Natural killer cell treated with Interleukin-12 subunit alpha and Interleukin-12 subunit beta and Interleukin-15 and Interleukin-18, amount 100 ng/mL, for 72 hours (primary cell): ENCODE measurements around the gene MYT1. TPM values are rescaled to one million over a fixed set of nuclear protein-coding genes. Genes with fewer than 3 reads are reported as not detected.
"Not testable (repeated sequence)": the region's sequence is repeated elsewhere in the genome, so short reads cannot be mapped to it uniquely, and the experiment has no call there.

ENCODE experiments used
- ATAC-seq, 2 donors: fragments of 150-1000 bp; cut with Tn5 transposase in 1 of 2; sonication (Bioruptor Pico), chemical (Tn5 transposase) in 1 of 2; 2 replicates each; pipeline ENCODE4 v1.10.0; 2021
- DNase-seq: peaks from one replicate; pipeline ENCODE4 v3.0.0; 2022; ENCODE audit warnings: low spot score
- H3K27ac Mint-ChIP-seq, 2 donors: 1 replicate in 1 of 2; 2 replicates in 1 of 2; pipeline ENCODE4 v1.8.0; 2022; ENCODE audit warnings: mixed read lengths in 2 of 2, mild to moderate bottlenecking in 1 of 2, moderate library complexity in 1 of 2
- H3K27me3 Mint-ChIP-seq, 2 donors: 1 replicate in 1 of 2; 2 replicates in 1 of 2; pipeline ENCODE4 v1.8.0; 2022; ENCODE audit warnings: mixed read lengths in 2 of 2
- H3K36me3 Mint-ChIP-seq: one replicate; pipeline ENCODE4 v1.8.0; 2022; ENCODE audit warnings: mixed read lengths
- H3K4me1 Mint-ChIP-seq, 2 donors: 1 replicate in 1 of 2; 2 replicates in 1 of 2; pipeline ENCODE4 v1.8.0; 2022; ENCODE audit warnings: low read depth in 2 of 2, mixed read lengths in 2 of 2, mild to moderate bottlenecking in 1 of 2
- H3K4me3 Mint-ChIP-seq: one replicate; pipeline ENCODE4 v1.8.0; 2022; ENCODE audit warnings: mixed read lengths
- H3K9me3 Mint-ChIP-seq: 2 replicates; pipeline ENCODE4 v1.8.0; 2022; ENCODE audit warnings: mixed read lengths
- total RNA-seq, 2 donors: library from RNA; stranded (reverse); gene quantifications; one replicate each; pipeline ENCODE4 v1.2.3, GENCODE V29; 2022

The MYT1 gene
- total RNA-seq, 2 donors from 2014 or later: not detected

- peaks cover 4% of the 10 kb centered on the region for H3K36me3 Mint-ChIP-seq
- no peak overlapping the region for H3K27ac Mint-ChIP-seq
- peaks cover 20 to 24% of the 10 kb centered on the region in 2 donors for H3K4me1 Mint-ChIP-seq
- DNase-seq: no peak
- no peak for ATAC-seq
- no peak overlapping the region for H3K4me3 Mint-ChIP-seq
- no peaks in the 10 kb centered on the region for H3K9me3 Mint-ChIP-seq
- H3K27me3 Mint-ChIP-seq: no peaks in the 10 kb centered on the region
Observed at GRCh38 chr20:64266988-64267387, 102.7 kb downstream of the MYT1 start.

GRCh38 chr20:64268174-64268573 lies 103.9 kb downstream of the MYT1 start:
- no peak overlapping the region for H3K27ac Mint-ChIP-seq
- H3K4me3 Mint-ChIP-seq: no peak overlapping the region
- H3K27me3 Mint-ChIP-seq: no peaks in the 10 kb centered on the region
- H3K9me3 Mint-ChIP-seq: no peaks in the 10 kb centered on the region
- H3K36me3 Mint-ChIP-seq: peaks cover 4% of the 10 kb centered on the region
- DNase-seq (no peak), ATAC-seq (no peak)
- H3K4me1 Mint-ChIP-seq: peaks cover 13 to 20% of the 10 kb centered on the region in 2 donors

DNA sequence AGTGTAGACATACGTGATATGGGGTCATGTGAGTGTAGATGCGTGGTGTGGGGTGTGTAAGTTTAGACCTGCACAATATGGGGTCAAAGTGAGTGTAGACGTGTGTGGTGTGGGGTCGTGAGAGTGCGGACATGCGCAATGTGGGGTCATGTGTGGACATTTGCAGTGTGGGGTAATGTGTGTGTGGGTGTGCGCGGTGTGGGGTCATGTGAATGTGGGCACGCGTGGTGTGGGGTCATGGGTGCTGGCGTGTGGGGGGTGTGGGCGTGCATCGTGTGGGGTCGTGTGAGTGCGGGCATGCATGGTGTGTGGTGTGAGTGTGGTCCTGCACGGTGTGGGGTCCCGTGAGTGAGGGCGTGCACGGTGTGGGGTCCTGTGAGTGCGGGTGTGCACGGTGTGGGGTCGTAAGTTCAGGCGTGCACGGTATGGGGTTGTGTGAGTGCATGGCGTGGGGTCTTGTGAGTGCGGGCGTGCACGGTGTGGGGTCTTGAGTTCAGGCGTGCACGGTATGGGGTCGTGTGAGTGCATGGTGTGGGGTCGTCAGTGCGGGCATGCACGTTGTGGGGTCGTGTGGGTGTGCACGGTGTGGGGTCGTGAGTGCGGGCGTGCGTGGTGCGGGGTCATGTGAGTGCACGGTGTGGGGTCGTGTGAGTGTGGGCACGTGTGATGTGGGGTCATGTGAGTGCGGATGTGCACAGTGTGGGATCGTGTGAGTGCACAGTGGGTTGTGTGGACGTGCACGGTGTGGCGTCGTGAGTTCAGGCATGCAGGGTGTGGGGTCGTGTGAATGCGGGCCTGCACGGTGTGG lies 105.6 kb downstream of the MYT1 start:
- H3K9me3 Mint-ChIP-seq: no peaks in the 10 kb centered on the region
- peaks cover 4% of the 10 kb centered on the region for H3K36me3 Mint-ChIP-seq
- H3K4me1 Mint-ChIP-seq: peaks cover 13 to 17% of the 10 kb centered on the region in 2 donors
- ATAC-seq: peak; percentile 43 to 53
- no peaks in the 10 kb centered on the region for H3K27me3 Mint-ChIP-seq
- no peak overlapping the region for H3K27ac Mint-ChIP-seq
- no peak for DNase-seq
- no peak overlapping the region for H3K4me3 Mint-ChIP-seq

GRCh38 chr20:64271636-64272035 lies 107.4 kb downstream of the MYT1 start:
- H3K4me1 Mint-ChIP-seq: peaks cover 13 to 17% of the 10 kb centered on the region in 2 donors
- H3K27me3 Mint-ChIP-seq: no peaks in the 10 kb centered on the region
- ATAC-seq (no peak), DNase-seq (no peak)
- H3K36me3 Mint-ChIP-seq: peaks cover 4% of the 10 kb centered on the region
- H3K27ac Mint-ChIP-seq: no peak overlapping the region
- no peaks in the 10 kb centered on the region for H3K9me3 Mint-ChIP-seq
- no peak overlapping the region for H3K4me3 Mint-ChIP-seq

DNA sequence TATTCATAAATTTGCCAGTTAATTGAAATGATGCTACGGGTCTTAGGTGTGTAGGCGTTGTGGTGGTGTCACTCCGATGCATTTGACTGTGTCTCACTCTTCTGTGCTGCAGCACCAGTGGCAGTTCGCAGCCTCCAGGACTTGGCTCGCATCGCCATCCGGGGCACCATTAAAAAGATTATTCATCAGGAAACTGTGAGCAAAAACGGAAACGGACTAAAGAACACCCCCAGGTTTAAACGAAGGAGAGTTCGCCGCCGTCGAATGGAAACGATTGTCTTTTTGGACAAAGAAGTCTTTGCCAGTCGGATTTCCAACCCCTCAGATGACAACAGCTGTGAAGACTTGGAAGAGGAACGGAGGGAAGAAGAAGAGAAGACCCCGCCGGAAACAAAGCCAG lies 108.9 kb downstream of the MYT1 start:
- Mint-ChIP-seq H3K27me3 (no peaks in the 10 kb centered on the region), H3K4me1 (peaks cover 19 to 23% of the 10 kb centered on the region in 2 donors), H3K9me3 (no peaks in the 10 kb centered on the region), H3K27ac (no peak overlapping the region), H3K4me3 (no peak overlapping the region), H3K36me3 (peaks cover 4% of the 10 kb centered on the region)
- DNase-seq (no peak), ATAC-seq (no peak)

- H3K9me3 Mint-ChIP-seq: no peaks in the 10 kb centered on the region
- H3K4me3 Mint-ChIP-seq: no peak overlapping the region
- no peak for ATAC-seq
- no peaks in the 10 kb centered on the region for H3K36me3 Mint-ChIP-seq
- no peak overlapping the region for H3K27ac Mint-ChIP-seq
- no peak for DNase-seq
- peaks cover 11% of the 10 kb centered on the region in 2 donors for H3K4me1 Mint-ChIP-seq
- no peaks in the 10 kb centered on the region for H3K27me3 Mint-ChIP-seq
Observed at GRCh38 chr20:64276817-64277216, 112.6 kb downstream of the MYT1 start.

DNA sequence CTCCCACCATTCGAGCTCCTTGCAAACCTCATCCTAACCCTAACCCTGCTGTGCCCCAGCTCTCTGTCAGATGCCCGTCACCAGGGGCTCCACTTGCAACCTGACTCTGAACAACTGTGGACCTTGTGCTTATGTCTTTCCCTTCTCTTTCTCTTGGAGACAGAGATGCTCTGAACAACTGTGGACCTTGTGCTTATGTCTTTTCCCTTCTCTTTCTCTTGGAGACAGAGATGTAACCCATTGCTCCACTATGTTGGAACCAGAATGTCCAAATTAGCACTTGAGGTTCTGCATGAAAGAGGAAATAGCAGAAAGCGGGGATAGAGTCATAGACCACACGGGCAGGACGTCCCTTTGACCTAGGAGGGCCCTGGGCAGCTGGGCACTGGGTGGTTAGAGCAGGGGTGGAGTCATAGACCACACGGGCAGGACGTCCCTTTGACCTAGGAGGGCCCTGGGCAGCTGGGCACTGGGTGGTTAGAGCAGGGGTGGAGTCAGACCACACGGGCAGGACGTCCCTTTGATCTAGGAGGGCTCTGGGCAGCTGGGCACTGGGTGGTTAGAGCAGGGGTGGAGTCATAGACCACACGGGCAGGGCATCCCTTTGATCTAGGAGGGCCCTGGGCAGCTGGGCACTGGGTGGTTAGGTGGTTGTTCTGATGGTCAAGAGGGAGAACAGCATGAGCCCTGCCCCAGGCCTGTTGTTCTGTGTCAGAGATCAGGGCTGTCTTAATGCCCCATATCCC lies 113.5 kb downstream of the MYT1 start:
- peaks cover 11% of the 10 kb centered on the region in 2 donors for H3K4me1 Mint-ChIP-seq
- no peaks in the 10 kb centered on the region for H3K27me3 Mint-ChIP-seq
- DNase-seq: no peak
- no peak overlapping the region for H3K27ac Mint-ChIP-seq
- H3K9me3 Mint-ChIP-seq: no peaks in the 10 kb centered on the region
- H3K36me3 Mint-ChIP-seq: no peaks in the 10 kb centered on the region
- peak in 1 of 2 donors; percentile 13 for ATAC-seq
- H3K4me3 Mint-ChIP-seq: no peak overlapping the region

GRCh38 chr20:64278317-64278681 lies 114.0 kb downstream of the MYT1 start:
- DNase-seq (no peak), ATAC-seq (peak in 1 of 2 donors; percentile 28)
- Mint-ChIP-seq H3K27ac (no peak overlapping the region), H3K4me3 (no peak overlapping the region), H3K4me1 (peaks cover 11% of the 10 kb centered on the region in 2 donors), H3K9me3 (no peaks in the 10 kb centered on the region), H3K27me3 (no peaks in the 10 kb centered on the region), H3K36me3 (no peaks in the 10 kb centered on the region)

GRCh38 chr20:64279826-64280459 lies 115.7 kb downstream of the MYT1 start:
- DNase-seq (no peak), ATAC-seq (peak; percentile 11 to 41)
- Mint-ChIP-seq H3K36me3 (no peaks in the 10 kb centered on the region), H3K27me3 (no peaks in the 10 kb centered on the region), H3K4me3 (no peak overlapping the region), H3K27ac (no peak overlapping the region), H3K9me3 (no peaks in the 10 kb centered on the region), H3K4me1 (peaks cover 15 to 16% of the 10 kb centered on the region in 2 donors)

DNA sequence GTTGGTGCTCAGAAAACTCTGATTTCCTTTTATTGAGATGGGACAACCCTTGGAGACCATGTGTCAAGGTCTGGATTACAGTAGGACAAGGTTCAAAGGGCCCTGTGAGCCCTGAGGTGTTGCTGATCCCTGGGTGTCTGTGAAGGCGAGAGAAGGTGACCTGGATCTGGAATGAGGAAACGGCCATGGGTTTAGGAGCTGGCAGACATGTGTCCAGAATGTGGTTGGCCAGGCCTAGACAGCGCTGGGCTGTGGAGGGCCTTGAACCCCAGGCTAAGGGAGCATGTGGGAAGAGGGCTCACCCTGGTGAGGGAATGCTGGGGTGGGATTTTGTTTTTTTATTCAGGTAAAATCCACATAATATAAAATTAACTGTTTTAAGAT lies 116.2 kb downstream of the MYT1 start:
- DNase-seq: no peak
- Mint-ChIP-seq H3K36me3 (no peaks in the 10 kb centered on the region), H3K4me1 (peaks cover 15 to 16% of the 10 kb centered on the region in 2 donors), H3K27me3 (no peaks in the 10 kb centered on the region), H3K4me3 (no peak overlapping the region), H3K9me3 (no peaks in the 10 kb centered on the region), H3K27ac (no peak overlapping the region)
- no peak for ATAC-seq

GRCh38 chr20:64283646-64284045 lies 119.4 kb downstream of the MYT1 start:
- DNase-seq (no peak), ATAC-seq (no peak)
- Mint-ChIP-seq H3K36me3 (no peaks in the 10 kb centered on the region), H3K4me1 (peaks cover 8 to 10% of the 10 kb centered on the region in 2 donors), H3K9me3 (no peaks in the 10 kb centered on the region), H3K4me3 (no peak overlapping the region), H3K27ac (no peak overlapping the region), H3K27me3 (no peaks in the 10 kb centered on the region)

- H3K36me3 Mint-ChIP-seq, H3K27ac Mint-ChIP-seq, H3K9me3 Mint-ChIP-seq, H3K4me1 Mint-ChIP-seq, H3K4me3 Mint-ChIP-seq, H3K27me3 Mint-ChIP-seq: not testable (repeated sequence)
- DNase-seq (peak; percentile 89), ATAC-seq (peak; percentile 95)
Observed at GRCh38 chr20:64285579-64286446, 121.6 kb downstream of the MYT1 start.

GRCh38 chr20:64286447-64287263 lies 122.4 kb downstream of the MYT1 start:
- not testable (repeated sequence) for H3K4me3 Mint-ChIP-seq, ATAC-seq, DNase-seq, H3K9me3 Mint-ChIP-seq, H3K4me1 Mint-ChIP-seq, H3K27me3 Mint-ChIP-seq, H3K27ac Mint-ChIP-seq, H3K36me3 Mint-ChIP-seq
